Peyer's patch (tissue), 4 donors: ENCODE results near the gene LGI4.

ENCODE experiments used
- POLR2A ChIP-seq, 2 donors: fragments of 450-650 bp; IDR thresholded peaks; one replicate each; pipeline ENCODE4 v1.5.1; 2017; ENCODE audit warnings: antibody characterized with exemption in 2 of 2, mild to moderate bottlenecking in 2 of 2, moderate library complexity in 2 of 2
- TF ChIP-seq, protein P1 (sequence below), 6 experiments: fragments of 450-650 bp in 4 of 6; fragments of 200-600 bp in 2 of 6; sonication (generic) in 1 of 6; IDR thresholded peaks; one replicate each; pipeline ENCODE4 v1.5.1; 2017 to 2019; ENCODE audit warnings: antibody characterized with exemption in 6 of 6, mild to moderate bottlenecking in 3 of 6, moderate library complexity in 1 of 6

- TF ChIP-seq, protein P1, sequence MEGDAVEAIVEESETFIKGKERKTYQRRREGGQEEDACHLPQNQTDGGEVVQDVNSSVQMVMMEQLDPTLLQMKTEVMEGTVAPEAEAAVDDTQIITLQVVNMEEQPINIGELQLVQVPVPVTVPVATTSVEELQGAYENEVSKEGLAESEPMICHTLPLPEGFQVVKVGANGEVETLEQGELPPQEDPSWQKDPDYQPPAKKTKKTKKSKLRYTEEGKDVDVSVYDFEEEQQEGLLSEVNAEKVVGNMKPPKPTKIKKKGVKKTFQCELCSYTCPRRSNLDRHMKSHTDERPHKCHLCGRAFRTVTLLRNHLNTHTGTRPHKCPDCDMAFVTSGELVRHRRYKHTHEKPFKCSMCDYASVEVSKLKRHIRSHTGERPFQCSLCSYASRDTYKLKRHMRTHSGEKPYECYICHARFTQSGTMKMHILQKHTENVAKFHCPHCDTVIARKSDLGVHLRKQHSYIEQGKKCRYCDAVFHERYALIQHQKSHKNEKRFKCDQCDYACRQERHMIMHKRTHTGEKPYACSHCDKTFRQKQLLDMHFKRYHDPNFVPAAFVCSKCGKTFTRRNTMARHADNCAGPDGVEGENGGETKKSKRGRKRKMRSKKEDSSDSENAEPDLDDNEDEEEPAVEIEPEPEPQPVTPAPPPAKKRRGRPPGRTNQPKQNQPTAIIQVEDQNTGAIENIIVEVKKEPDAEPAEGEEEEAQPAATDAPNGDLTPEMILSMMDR (IDR thresholded peaks at IDR 0.05), result no peak
- TF ChIP-seq POLR2A (IDR thresholded peaks at IDR 0.05), result no peak
Measured at GRCh38 chr19:35080613-35081170, 54.2 kb downstream of the LGI4 start.
